GM12874 (cell line): ENCODE data around the gene PLCD3.

ENCODE experiments used
- CTCF ChIP-seq: IDR thresholded peaks from 2 replicates; pipeline ENCODE4 v1.5.1; 2011; ENCODE audit warnings: low read depth, mild to moderate bottlenecking, control low read depth, low read length, moderate library complexity; ENCODE audit not compliant: insufficient read depth

The PLCD3 gene

GRCh38 chr17:45106096-45106495, 26.2 kb downstream of the PLCD3 start:
- TF ChIP-seq CTCF = no peak

GRCh38 chr17:45104907-45105624, 27.2 kb downstream of the PLCD3 start:
- no peak for TF ChIP-seq CTCF

GRCh38 chr17:45104497-45104896, 27.8 kb downstream of the PLCD3 start:
- TF ChIP-seq CTCF = no peak

GRCh38 chr17:45104029-45104428, 28.3 kb downstream of the PLCD3 start:
- TF ChIP-seq CTCF = no peak

GRCh38 chr17:45103269-45103795, 29.0 kb downstream of the PLCD3 start:
- TF ChIP-seq CTCF = no peak

- no peak for TF ChIP-seq CTCF
These were observed 29.5 kb downstream of the PLCD3 start for GRCh38 chr17:45102856-45103255.

GRCh38 chr17:45101883-45102811, 30.2 kb downstream of the PLCD3 start:
- TF ChIP-seq CTCF = no peak
